Measurements from ENCODE around the gene CTSG.
"Not testable (repeated sequence)": the region's sequence is repeated elsewhere in the genome, so short reads cannot be mapped to it uniquely, and the experiment has no call there.

The CTSG gene

GRCh38 chr14:24578558-24578957 is 2.5 kb upstream of the CTSG start:
- no peak for TF ChIP-seq ZNF274 (IDR thresholded peaks at IDR 0.05; ENCODE audit: low read depth, low read length)
- no peak overlapping the region for H3K4me3 ChIP-seq (ENCODE audit: low read length)

- no peak for TF ChIP-seq ZNF274 (IDR thresholded peaks at IDR 0.05; ENCODE audit: low read depth, low read length)
- H3K4me3 ChIP-seq (ENCODE audit: low read length) = no peak overlapping the region
These were observed 721 bp upstream of the CTSG start for GRCh38 chr14:24576771-24577170.

- no peak overlapping the region for H3K4me3 ChIP-seq (ENCODE audit: low read length)
- TF ChIP-seq ZNF274 (IDR thresholded peaks at IDR 0.05; ENCODE audit: low read depth, low read length) = no peak
These were observed 1.8 kb downstream of the CTSG start for GRCh38 chr14:24574206-24574774.

- no peak overlapping the region for H3K4me3 ChIP-seq (ENCODE audit: low read length)
- no peak for TF ChIP-seq ZNF274 (IDR thresholded peaks at IDR 0.05; ENCODE audit: low read depth, low read length)
These were observed 9.7 kb downstream of the CTSG start for GRCh38 chr14:24566318-24566717.

- no peak for TF ChIP-seq ZNF274 (IDR thresholded peaks at IDR 0.05; ENCODE audit: low read depth, low read length)
- H3K4me3 ChIP-seq (ENCODE audit: low read length) = no peak overlapping the region
These were observed 10.3 kb downstream of the CTSG start for GRCh38 chr14:24565766-24566165.

- TF ChIP-seq ZNF274 (IDR thresholded peaks at IDR 0.05; ENCODE audit: low read depth, low read length) = no peak
- no peak overlapping the region for H3K4me3 ChIP-seq (ENCODE audit: low read length)
These were observed 12.5 kb downstream of the CTSG start for GRCh38 chr14:24563505-24563904.

GRCh38 chr14:24556756-24557155 is 19.3 kb downstream of the CTSG start:
- no peak for TF ChIP-seq ZNF274 (IDR thresholded peaks at IDR 0.05; ENCODE audit: low read depth, low read length)
- H3K4me3 ChIP-seq (ENCODE audit: low read length) = no peak overlapping the region

GRCh38 chr14:24549064-24549463 is 27.0 kb downstream of the CTSG start:
- H3K4me3 ChIP-seq (ENCODE audit: low read length) = not testable (repeated sequence)

GRCh38 chr14:24542346-24542936 is 33.6 kb downstream of the CTSG start:
- no peak overlapping the region for H3K4me3 ChIP-seq (ENCODE audit: low read length)
- TF ChIP-seq ZNF274 (IDR thresholded peaks at IDR 0.05; ENCODE audit: low read depth, low read length) = no peak

- no peak overlapping the region for H3K4me3 ChIP-seq (ENCODE audit: low read length)
These were observed 40.3 kb downstream of the CTSG start for GRCh38 chr14:24535737-24536136.

GRCh38 chr14:24534286-24534685 is 41.8 kb downstream of the CTSG start:
- H3K4me3 ChIP-seq (ENCODE audit: low read length) = no peak overlapping the region
- TF ChIP-seq ZNF274 (IDR thresholded peaks at IDR 0.05; ENCODE audit: low read depth, low read length) = no peak

More at GRCh38 chr14:24535737-24536136, 40.3 kb downstream of the CTSG start:
- TF ChIP-seq ZNF274 (IDR thresholded peaks at IDR 0.05; ENCODE audit: low read depth, low read length) = no peak

GRCh38 chr14:24525877-24526620 is 50.0 kb downstream of the CTSG start:
- not testable (repeated sequence) for H3K4me3 ChIP-seq (ENCODE audit: low read length)

All from GM08714 (cell line).